ENCODE results near the gene INVS.

DNA sequence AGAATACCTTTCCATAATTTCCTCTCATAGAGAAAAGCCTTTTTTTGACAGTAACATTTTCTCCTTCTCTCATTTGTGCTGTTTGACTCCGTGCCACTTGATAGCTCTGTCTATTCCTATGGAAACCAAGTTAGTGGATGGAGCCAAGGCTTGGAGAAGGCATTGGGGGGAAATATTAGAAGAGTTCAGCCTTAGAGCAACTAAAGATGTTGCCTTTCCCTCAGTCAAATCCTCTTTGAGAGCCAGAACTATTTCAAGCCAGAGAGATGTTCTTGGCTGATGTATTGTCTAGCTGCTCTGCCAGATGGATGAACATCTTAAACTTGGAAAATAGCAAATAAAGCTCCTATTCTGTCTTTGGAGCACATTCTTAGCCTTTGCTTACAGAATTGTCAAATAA is 112.4 kb downstream of the INVS start:
- no peak for TF ChIP-seq EZH2 (IDR thresholded peaks at IDR 0.05; ENCODE audit: insufficient read depth, poor library complexity, severe bottlenecking)
- TF ChIP-seq EZH2phosphoT487 (IDR thresholded peaks at IDR 0.05; ENCODE audit: insufficient read depth, low read depth) = no peak

Measured in GM23248 (cell line).